GM21367 (cell line): Measurements from ENCODE around the gene EPHA7.

Experiments used
- ATAC-seq: cut with Tn5 transposase; IDR thresholded peaks from one replicate; pipeline ENCODE4 v1.9.1; 2021; ENCODE audit not compliant: unreplicated experiment

EPHA7 gene

GRCh38 chr6:93327857-93328256, 91.5 kb downstream of the EPHA7 start:
- ATAC-seq = no peak

DNA sequence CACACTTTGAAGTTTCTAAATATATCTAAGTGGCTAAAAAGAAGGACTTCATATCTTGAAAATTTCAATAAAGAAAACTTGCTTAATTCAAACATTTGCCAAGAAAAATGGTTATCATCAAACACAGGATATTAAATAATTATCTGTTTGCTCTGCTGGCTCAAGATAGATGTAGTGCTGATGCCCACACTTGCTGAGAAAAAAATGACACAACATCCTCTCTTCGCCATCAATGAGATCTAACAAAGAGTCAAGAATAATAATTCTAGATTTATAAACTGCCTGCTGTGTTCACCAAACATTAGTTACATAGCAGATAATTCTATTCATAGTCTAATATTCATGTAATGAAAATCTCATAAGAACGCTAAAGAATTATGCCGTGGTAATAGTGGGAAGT, 93.6 kb downstream of the EPHA7 start:
- no peak for ATAC-seq

DNA sequence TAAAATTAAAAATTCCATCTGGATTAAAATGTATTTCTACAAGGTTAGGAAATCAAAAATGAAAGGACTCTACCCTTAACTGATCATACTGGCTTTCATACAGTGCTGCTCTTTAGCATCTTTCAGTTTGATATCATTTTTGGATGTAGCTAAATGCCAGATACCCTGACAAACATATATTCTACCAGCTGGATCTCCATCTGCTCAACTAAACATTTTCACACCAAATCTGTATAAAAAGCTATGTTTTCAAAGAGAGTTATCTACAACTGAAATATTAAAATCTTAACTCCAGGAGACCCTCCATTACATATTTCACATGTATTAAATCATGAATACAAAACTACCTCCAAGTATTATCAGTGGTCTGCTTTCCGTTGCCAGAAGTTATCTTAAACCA, 95.7 kb downstream of the EPHA7 start:
- no peak for ATAC-seq

GRCh38 chr6:93322651-93323050, 96.7 kb downstream of the EPHA7 start:
- ATAC-seq = no peak

DNA sequence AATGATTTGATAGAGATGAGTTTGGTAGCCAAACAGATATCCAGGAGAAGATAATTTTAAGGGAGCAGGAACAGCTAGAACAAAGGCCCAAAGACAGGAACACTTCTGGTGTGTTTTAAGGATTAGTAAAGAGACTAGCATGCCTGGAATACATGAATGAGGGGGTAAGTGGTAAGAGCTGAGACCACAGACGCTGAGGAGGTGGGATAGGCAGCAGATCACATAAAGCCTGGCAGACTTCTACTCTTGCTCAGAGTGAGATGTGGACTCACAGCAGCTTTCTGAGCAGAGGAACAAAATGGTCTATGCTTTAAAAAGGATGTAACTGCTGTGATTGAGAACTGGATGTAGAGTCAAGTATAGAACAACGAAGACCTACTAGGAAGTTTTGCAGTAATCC, 100.1 kb downstream of the EPHA7 start:
- ATAC-seq = no peak

DNA sequence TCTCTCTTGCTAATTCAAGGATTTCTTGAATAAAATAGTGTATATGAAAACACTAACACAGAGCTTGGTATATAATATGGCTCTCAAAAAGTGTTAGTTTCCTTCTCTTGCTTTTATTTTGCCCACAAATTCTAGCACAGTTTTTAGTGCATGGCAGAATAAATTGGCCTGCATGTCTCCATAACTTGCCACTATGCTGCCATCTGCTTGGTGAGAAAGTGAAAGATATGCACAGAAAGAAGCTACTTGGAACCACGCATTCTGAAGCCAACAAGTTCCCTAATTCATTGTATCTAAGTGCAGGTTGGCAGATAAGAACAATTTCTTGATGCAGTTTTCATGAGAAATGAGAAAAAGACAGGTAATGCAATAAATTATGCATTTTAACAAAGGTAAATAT, 101.2 kb downstream of the EPHA7 start:
- no peak for ATAC-seq

DNA sequence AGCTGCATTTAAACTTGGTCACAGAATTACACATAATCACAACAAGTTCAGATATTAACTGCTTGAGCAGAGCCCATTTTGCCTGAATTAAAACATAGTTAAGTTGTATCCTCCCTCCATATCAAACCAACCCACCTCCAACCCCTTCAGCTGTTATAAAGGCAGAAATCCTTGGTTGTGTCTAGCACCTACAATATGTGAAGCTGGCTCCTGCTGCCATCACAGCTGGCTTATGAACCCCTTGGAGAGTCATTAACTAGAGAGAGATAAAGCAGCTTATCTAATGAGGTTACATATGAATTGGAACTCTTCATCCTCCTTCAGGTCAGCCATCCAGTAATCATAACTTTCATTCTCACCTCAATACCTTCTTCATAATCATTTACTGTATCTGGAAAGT, 101.8 kb downstream of the EPHA7 start:
- ATAC-seq = no peak

- no peak for ATAC-seq
Observed at GRCh38 chr6:93307505-93308409, 111.6 kb downstream of the EPHA7 start.

DNA sequence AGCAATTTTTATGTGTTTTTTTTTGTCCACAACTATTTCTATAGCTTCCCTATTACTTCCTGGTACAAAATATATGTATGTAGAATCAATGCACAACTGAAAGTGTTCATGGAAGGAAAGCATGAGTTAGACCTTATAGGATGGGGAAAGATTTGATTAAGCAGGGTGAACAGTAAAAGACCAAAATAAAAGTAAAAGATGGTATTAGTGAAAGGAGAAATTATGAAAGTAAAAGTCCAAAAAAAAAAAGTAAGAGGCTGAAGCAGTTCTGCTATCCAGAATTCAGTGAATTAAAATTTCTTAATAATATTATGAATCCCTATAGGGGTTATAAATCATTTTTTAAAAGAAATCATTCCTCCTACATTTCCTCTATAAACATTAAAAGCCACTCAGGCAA, 114.3 kb downstream of the EPHA7 start:
- ATAC-seq = no peak

- ATAC-seq = no peak
Observed at GRCh38 chr6:93304505-93304904, 114.9 kb downstream of the EPHA7 start.

GRCh38 chr6:93300661-93301060, 118.7 kb downstream of the EPHA7 start:
- ATAC-seq = no peak

DNA sequence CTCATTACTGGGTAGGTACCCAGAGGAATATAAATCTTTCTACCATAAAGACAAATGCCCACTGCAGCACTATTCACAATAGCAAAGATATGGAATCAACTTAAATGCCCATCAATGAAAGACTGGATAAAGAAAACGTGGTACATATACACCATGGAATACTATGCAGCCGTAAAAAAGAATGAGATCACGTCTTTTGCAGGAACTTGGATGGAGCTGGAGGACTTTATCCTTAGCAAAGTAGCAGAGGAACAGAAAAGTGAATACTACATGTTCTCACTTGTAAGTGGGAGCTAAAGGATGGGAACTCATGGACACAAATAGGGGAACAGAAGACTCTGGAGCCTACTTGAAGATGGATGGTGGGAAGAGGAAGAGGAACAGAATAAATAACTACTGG, 119.7 kb downstream of the EPHA7 start:
- no peak for ATAC-seq

DNA sequence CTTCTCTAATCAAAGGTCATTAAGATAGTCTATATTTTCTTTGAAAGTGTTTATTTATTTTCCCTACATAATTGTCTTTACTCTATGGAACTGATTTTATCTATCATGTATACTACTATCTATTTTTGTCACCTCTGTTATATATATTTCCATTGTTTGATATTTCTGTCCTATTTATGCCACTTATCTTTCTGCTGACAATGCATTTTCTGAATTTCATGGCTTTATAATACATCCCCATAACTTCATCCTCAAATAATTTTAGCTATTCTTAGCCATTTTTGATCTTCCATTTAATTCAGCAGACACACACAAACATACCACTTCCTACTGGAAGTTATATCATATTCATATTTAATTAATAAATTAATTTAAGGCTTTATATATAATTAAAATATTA, 123.7 kb downstream of the EPHA7 start:
- no peak for ATAC-seq

DNA sequence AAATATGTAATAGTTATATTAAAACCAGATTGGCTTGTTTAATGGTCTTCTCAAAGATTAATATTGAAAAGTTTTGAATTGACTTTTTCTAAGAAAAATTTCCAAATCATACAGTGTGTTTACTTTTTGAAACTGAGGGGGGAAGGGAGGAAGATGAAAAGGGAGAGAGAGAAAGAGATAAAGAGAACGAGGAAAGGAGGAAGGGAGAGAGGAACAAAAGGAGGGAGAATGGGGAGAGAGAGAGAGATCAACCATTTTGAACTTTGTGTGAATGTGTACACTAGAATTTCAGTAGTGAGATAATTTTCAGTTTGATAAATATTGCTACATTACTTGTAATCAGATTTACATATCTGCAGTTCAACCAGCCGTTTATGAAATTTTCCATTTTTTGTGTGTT, 124.5 kb downstream of the EPHA7 start:
- no peak for ATAC-seq

- no peak for ATAC-seq
Observed at GRCh38 chr6:93293872-93294271, 125.5 kb downstream of the EPHA7 start.

- ATAC-seq = no peak
Observed at GRCh38 chr6:93293460-93293859, 125.9 kb downstream of the EPHA7 start.

DNA sequence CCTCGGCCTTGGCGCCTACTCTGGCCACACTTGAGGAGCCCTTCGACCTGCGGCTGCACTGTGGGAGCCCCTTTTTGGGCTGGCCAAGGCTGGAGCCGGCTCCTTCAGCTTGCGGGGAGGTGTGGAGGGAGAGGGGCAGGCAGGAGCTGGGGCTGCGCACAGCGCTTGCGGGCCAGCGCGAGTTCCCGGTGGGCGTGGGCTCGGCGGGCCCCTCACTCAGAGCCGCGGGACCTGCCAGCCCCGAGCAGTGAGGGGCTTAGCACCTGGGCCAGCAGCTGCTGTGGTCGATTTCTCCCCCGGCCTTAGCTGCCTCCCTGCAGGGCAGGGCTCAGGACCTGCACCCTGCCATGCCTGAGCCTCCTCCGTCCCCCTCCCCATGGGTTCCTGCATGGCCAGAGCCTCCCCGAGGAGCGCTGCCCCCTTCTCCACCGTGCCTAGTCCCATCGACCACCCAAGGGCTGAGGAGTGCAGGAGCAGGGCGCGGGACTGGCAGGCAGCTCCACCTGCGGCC, 136.8 kb downstream of the EPHA7 start:
- no peak for ATAC-seq

DNA sequence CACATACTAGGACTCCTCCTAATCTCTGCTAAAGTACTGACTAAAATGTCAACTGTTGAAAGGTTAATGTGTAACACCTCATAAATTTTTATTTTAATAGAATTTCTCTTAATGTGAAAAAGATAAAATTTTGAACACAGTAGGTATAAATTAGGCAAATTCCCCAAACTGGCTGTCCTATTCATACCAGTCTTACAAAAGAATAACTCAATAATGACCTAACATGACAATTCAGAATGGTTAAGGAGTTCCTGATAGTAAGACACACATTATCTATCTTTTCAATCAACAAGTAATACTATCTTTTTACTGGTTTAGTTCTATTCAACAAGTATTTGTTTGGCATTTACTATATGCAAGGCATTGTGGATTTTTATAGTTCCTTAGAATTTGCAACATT, 141.1 kb downstream of the EPHA7 start:
- no peak for ATAC-seq

GRCh38 chr6:93272896-93273295, 146.5 kb downstream of the EPHA7 start:
- no peak for ATAC-seq

DNA sequence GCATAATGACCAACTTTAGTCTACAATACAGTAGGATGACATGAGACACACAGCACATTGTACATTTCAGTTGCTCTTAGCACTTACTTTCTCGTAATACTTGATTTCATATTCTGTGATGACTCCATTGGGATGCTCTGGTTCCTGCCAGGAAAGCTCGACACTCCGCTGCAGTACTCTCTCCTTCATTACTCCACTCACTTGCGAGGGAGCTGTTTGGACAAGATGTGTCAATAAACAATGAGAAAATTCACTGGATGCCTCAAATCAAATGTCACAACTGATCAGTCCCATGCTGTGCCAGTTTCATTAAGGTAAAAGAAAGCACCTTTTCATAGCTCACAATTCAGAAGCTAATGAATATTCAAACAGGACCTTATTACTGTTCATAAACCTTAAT, 147.1 kb downstream of the EPHA7 start:
- ATAC-seq = no peak

DNA sequence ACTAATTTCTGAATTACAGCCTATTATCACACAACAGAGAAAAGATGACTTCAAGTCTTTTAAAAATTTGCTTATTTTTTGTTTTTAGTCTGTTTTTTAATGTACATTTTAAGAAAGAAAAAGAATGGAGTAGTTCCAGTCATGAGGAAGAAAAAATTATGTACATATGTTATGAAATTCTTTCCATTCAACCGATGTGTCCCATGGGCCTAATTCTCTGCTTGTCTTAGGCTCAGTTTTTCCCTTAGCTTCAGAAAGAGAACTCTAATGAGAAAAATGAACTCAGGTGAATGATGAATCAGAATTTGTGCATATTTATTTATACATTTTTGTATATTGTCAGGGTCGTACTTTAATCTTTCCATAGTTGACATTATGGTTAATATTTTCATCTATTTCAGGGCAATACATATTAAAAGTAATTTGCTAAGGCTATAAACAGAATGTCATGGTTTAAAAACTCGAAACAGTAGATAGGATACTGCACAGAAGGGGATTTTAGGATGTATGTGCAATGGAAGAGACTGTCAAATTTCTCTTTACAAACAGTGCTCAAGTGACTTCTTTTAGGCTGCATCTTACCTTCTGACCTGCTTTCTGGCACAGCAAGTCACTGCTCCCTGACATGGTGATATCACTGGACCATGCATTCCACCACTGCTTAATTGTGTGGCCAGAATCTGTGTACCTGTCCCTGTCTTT, 153.1 kb downstream of the EPHA7 start:
- no peak for ATAC-seq

DNA sequence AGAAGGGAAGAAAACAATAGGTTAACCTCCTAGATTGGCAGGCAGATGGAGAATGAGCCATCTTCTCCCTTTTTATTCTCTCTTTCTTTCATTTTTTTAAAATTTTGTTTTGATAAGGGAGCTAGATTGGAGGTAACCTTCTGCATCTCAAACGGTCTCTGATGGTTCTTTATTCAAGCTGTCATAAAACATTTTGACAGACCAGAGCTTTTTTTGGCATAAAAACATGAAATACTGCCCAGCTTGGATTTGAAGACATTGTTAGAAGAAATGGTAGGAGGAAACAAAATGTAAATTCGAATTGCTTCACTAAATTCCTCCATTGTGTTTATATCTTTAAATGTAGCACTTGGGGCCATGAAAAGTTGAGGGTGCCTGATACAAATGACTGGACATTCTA, 158.5 kb downstream of the EPHA7 start:
- ATAC-seq = no peak
